ENCODE results near the gene BRD7. TPM values are rescaled to one million over a fixed set of nuclear protein-coding genes. Genes with fewer than 3 reads are reported as not detected.
A peak's percentile ranks its signal among the peaks of the same experiment; 100 is the strongest.

Gene BRD7
- total and polyA plus RNA-seq, 4 donors = 13.3 to 34.3 (median 14.1) TPM

DNA sequence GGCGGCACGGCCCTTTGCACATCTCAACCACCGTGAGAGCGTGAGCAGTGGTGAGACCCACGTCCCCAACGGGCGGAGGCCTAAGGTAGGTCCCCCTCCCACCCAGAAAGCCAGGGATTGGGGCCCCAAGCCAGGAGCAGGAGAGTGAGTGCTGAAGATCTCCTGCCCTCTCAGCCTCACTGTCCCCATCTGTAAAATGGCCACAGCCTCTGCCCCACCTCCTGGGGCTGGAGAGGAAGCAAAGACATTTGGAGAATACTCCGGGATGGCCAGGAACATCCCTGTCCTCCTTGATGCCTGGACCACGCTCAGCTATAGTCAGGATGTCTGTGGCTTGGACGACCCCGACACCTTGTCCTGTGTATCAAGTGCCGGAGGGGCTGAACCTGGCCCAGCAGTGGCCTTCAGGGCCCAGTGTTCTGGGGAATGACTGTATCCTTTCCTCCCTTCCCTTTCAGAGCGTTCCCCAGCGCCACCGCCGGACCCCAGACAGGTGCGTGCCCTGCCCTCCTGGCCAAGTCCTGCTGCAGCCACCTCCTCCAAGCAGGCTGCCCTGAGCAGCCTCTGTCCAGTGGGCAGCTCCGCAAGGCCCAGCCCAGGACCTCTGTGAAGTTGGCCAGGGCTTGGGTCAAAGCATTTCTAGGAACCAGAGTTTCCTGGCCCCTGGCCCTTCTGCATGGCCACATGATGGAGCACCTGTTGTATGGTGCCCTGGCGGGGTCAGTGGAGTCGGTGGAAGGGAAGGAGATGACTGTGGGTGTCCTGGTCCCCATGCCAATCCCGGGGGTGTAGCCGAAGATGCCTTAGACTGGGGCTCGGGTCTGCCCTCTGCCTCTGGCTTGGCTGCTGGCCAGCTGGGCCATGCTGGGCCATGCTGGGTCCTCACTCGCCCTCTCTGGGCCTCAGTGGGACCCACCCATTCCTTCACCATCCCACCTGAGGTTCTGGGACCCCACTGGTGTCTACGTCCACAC lies 64.0 kb downstream of the BRD7 start:
- no peak overlapping the region for H3K9ac ChIP-seq (ENCODE audit: low read depth in 1 of 2, low read length in 2 of 2)
- H3K27ac ChIP-seq (ENCODE audit: low read depth in 1 of 2, low read length in 2 of 2) = no peak overlapping the region
- no peak for TF ChIP-seq TAF1 (conservative IDR thresholded peaks at IDR 0.05)
- TF ChIP-seq HNF4G (IDR thresholded peaks at IDR 0.05) = no peak
- TF ChIP-seq, protein P1, sequence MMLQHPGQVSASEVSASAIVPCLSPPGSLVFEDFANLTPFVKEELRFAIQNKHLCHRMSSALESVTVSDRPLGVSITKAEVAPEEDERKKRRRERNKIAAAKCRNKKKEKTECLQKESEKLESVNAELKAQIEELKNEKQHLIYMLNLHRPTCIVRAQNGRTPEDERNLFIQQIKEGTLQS (IDR thresholded peaks at IDR 0.05) = no peak
- TF ChIP-seq, protein P2, sequence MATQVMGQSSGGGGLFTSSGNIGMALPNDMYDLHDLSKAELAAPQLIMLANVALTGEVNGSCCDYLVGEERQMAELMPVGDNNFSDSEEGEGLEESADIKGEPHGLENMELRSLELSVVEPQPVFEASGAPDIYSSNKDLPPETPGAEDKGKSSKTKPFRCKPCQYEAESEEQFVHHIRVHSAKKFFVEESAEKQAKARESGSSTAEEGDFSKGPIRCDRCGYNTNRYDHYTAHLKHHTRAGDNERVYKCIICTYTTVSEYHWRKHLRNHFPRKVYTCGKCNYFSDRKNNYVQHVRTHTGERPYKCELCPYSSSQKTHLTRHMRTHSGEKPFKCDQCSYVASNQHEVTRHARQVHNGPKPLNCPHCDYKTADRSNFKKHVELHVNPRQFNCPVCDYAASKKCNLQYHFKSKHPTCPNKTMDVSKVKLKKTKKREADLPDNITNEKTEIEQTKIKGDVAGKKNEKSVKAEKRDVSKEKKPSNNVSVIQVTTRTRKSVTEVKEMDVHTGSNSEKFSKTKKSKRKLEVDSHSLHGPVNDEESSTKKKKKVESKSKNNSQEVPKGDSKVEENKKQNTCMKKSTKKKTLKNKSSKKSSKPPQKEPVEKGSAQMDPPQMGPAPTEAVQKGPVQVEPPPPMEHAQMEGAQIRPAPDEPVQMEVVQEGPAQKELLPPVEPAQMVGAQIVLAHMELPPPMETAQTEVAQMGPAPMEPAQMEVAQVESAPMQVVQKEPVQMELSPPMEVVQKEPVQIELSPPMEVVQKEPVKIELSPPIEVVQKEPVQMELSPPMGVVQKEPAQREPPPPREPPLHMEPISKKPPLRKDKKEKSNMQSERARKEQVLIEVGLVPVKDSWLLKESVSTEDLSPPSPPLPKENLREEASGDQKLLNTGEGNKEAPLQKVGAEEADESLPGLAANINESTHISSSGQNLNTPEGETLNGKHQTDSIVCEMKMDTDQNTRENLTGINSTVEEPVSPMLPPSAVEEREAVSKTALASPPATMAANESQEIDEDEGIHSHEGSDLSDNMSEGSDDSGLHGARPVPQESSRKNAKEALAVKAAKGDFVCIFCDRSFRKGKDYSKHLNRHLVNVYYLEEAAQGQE (IDR thresholded peaks at IDR 0.05) = no peak
- no peak for TF ChIP-seq JUND (IDR thresholded peaks at IDR 0.05)
- TF ChIP-seq SP1 (IDR thresholded peaks at IDR 0.05) = no peak
- TF ChIP-seq RXRA (IDR thresholded peaks at IDR 0.05) = no peak
- TF ChIP-seq HNF4A (conservative IDR thresholded peaks at IDR 0.05) = no peak
- no peak for TF ChIP-seq NR2F2 (IDR thresholded peaks at IDR 0.05)
- TF ChIP-seq, protein P3, sequence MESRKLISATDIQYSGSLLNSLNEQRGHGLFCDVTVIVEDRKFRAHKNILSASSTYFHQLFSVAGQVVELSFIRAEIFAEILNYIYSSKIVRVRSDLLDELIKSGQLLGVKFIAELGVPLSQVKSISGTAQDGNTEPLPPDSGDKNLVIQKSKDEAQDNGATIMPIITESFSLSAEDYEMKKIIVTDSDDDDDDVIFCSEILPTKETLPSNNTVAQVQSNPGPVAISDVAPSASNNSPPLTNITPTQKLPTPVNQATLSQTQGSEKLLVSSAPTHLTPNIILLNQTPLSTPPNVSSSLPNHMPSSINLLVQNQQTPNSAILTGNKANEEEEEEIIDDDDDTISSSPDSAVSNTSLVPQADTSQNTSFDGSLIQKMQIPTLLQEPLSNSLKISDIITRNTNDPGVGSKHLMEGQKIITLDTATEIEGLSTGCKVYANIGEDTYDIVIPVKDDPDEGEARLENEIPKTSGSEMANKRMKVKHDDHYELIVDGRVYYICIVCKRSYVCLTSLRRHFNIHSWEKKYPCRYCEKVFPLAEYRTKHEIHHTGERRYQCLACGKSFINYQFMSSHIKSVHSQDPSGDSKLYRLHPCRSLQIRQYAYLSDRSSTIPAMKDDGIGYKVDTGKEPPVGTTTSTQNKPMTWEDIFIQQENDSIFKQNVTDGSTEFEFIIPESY (IDR thresholded peaks at IDR 0.05) = no peak
- no peak for TF ChIP-seq YY1 (IDR thresholded peaks at IDR 0.05)
- TF ChIP-seq EGR1 (IDR thresholded peaks at IDR 0.05; ENCODE audit: low read depth in 2 of 2) = no peak
- TF ChIP-seq RAD21 (IDR thresholded peaks at IDR 0.05) = no peak
- TF ChIP-seq, protein P4, sequence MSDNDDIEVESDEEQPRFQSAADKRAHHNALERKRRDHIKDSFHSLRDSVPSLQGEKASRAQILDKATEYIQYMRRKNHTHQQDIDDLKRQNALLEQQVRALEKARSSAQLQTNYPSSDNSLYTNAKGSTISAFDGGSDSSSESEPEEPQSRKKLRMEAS (IDR thresholded peaks at IDR 0.05) = no peak
- no peak for TF ChIP-seq GABPA (IDR thresholded peaks at IDR 0.05 in 1 of 2, conservative IDR thresholded peaks at IDR 0.05 in 1 of 2)
- no peak for TF ChIP-seq FOXA2 (IDR thresholded peaks at IDR 0.05)
- TF ChIP-seq, protein P5, sequence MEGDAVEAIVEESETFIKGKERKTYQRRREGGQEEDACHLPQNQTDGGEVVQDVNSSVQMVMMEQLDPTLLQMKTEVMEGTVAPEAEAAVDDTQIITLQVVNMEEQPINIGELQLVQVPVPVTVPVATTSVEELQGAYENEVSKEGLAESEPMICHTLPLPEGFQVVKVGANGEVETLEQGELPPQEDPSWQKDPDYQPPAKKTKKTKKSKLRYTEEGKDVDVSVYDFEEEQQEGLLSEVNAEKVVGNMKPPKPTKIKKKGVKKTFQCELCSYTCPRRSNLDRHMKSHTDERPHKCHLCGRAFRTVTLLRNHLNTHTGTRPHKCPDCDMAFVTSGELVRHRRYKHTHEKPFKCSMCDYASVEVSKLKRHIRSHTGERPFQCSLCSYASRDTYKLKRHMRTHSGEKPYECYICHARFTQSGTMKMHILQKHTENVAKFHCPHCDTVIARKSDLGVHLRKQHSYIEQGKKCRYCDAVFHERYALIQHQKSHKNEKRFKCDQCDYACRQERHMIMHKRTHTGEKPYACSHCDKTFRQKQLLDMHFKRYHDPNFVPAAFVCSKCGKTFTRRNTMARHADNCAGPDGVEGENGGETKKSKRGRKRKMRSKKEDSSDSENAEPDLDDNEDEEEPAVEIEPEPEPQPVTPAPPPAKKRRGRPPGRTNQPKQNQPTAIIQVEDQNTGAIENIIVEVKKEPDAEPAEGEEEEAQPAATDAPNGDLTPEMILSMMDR (IDR thresholded peaks at IDR 0.05; ENCODE audit: low read depth, low read length, missing input control) = no peak
- TF ChIP-seq FOXA1 (IDR thresholded peaks at IDR 0.05) = no peak
- H3K4me3 ChIP-seq (ENCODE audit: low read depth in 1 of 3, low read length in 3 of 3) = no peak overlapping the region
- no peaks in the 10 kb centered on the region for H3K9me3 ChIP-seq (ENCODE audit: control insufficient read depth in 4 of 4, low read length in 3 of 4)
- no peaks in the 10 kb centered on the region for H3K27me3 ChIP-seq (ENCODE audit: control insufficient read depth in 4 of 4, insufficient read depth in 4 of 4, low read length in 3 of 4)
- H3K36me3 ChIP-seq (ENCODE audit: control insufficient read depth in 4 of 4, insufficient read depth in 3 of 4, low read depth in 1 of 4, low read length in 3 of 4) = no peaks in the 10 kb centered on the region
- peak; percentile 32 for DNase-seq (ENCODE audit: low spot score)
- no peaks in the 10 kb centered on the region for H3K4me1 ChIP-seq (ENCODE audit: control insufficient read depth in 4 of 4, insufficient read depth in 4 of 4, low read length in 3 of 4)
- 94% methylated on average over 25 of the region's 25 CpGs for WGBS

Data from liver (tissue), 9 donors.